Activated T-cell treated with anti-CD3 and anti-CD28 coated beads, Interleukin-2, amount 50 U/mL, for 48 hours (primary cell): ENCODE measurements around the gene SALL2.

Experiments
- DNase-seq, 2 experiments: peaks; one replicate each; pipeline ENCODE4 v3.0.0-alpha.2; 2020

The SALL2 gene

GRCh38 chr14:21527318-21527679 is 1.2 kb upstream of the SALL2 start:
- DNase-seq: no peak

- no peak for DNase-seq
These were observed 649 bp upstream of the SALL2 start for GRCh38 chr14:21526672-21527317.

DNA sequence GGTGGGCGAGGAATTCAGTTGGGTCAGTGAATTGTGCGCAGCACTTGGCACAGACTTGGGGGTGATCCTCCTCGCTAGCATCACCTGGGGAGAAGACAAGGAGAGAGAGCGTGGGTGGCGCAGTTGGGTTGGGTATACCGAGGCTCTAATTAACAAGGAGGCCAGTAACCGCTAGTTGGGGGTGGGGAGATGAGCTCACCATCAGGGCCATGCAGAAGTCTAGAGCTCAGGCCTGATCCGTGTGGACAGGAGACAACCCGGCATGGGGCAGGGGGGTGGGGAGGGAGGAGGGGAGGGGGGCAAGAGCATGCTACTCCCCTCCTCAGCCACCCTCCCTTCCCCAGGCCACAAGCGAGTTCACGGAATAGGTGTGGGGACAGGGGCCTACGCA is 580 bp downstream of the SALL2 start:
- no peak for DNase-seq

- no peak for DNase-seq
These were observed 1.3 kb downstream of the SALL2 start for GRCh38 chr14:21524575-21525490.

GRCh38 chr14:21523203-21523602 is 2.9 kb downstream of the SALL2 start:
- no peak for DNase-seq

DNA sequence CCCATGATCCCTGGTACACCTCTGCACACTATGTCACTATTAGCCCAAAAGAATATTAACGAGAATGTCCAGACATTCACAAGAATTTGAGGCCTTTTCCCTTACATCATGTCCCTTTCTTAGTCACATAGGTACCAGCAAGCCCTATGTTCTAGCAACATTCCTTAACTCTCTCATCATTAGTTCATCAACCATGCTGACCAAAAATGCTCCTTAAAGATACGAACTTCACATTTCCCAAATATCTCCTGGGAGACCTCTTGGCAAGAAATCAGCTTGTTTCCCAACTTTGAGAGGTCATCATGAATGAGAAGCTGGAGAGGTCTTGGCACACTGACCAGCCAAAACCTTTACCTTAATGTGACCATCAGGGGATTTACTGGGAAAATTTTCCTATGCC is 4.6 kb downstream of the SALL2 start:
- no peak for DNase-seq

DNA sequence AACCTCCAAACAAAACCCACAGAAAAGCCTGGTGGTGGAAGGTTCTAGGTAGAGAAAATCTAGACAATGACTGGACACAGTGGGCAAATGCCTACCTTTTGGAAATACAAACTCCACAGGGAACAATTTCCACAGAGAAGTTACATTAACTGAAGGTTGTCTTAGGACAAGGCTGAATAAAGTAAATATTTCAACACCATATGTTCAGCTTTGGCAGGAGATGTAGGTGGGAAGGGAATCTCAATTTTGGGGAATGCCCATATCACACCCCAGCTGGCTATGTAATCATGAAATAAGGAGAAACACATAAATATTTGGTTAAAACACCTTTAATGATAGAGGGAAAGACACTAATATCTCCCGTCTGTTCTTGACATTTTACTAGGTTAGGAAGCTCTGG is 5.4 kb downstream of the SALL2 start:
- no peak for DNase-seq

DNA sequence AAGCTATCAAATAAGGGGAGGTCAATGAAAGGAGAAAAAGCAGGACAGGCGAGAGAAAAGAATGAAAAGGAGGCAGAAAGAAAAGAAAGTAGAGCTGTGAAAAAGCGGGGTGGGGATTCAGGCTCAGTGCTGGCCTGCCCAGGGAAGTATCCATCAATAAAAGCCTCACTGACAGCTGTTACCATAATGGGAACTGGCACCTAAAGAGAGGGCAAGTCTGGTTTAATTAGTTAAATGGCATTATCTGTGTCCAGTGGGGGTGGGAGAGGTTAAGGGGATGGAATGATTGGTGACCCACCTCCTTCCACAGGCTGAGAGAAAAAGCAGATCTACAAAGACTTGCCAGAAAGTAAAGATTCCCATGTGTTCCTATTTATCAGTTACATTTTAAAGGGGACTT is 7.4 kb downstream of the SALL2 start:
- no peak for DNase-seq

- DNase-seq: no peak
These were observed 11.8 kb downstream of the SALL2 start for GRCh38 chr14:21514341-21514740.

DNA sequence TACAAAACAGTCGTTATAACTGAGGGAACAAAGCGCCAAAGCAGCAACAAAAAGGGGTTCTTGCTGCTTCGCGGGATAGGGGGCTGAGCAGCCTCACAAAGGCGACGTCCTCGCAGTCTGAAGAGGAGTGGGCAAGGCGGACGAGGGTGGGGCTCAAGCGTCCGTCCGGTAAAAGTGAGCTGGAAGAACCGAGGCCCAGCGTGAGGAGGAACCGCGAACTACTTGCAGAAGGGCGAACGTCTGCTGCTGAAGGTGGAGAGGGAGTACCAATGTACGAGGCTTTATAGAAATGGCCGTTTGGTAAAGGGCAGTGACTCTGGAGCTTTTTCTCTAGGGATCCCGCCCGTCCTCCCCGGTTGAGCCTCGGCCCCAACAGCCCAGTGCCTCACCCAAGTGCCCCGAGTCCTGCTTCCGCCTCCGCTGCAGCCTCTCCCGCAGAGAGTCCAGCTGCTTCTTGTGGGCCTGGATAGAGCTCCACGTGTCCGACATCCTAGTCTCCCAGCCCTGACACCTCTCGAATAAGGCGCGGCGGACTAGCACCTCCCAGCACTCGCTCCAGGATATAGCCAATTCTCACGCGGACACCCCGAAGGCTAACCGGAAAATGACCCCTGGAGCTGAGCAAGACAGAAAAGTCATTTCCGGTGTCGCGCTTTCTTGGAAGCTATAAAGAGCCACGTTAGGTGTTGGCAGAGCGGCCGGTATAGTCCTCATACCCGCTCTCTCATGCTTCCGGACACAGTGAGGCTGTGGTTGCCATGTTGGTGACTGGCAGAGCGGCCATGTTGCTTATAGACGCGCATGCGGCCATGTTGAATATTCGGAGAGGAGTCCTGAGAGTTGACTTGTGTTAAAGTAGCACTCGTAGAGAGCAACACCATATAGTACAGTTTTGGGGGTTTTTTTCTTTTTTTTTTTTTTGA is 15.2 kb downstream of the SALL2 start, which contains the start of gene METTL3:
TSS of gene METTL3 (minus strand) at position 606 of the 923 bp plus-strand sequence. CDS start at position 489, 117 bp downstream.
- peak; percentile 92 to 93 for DNase-seq

DNA sequence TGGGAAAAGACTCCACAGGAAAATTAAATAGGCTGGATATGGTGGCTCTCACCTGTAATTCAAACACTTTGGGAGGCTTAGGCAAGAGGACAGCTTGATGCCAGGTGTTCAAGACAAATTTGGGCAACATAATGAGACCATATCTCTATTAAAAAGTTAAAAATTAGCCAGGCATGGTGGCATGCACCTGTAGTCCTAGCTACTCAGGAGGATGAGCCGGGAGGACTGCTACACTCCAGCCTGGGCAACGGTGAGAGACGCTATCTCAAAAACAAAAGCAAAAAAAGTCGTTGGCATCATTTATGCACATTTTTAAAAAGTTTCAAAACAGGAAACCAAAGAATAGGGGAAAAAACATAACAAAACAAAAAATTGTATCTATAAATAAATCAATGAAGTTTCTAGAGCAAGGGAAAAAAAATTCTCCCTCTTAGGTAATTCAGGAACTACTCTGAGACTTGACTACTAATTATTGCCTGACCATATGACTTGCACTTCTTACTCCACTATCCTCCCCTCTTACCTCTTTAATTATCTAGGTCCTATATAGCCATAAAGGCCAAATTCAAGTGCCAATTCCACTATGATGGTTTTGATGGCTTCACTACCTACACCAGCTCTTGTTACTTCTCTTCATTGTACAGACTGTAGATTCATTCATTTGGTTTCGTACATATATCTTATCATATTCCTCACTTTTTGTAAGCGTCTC is 16.6 kb downstream of the SALL2 start:
- no peak for DNase-seq

DNA sequence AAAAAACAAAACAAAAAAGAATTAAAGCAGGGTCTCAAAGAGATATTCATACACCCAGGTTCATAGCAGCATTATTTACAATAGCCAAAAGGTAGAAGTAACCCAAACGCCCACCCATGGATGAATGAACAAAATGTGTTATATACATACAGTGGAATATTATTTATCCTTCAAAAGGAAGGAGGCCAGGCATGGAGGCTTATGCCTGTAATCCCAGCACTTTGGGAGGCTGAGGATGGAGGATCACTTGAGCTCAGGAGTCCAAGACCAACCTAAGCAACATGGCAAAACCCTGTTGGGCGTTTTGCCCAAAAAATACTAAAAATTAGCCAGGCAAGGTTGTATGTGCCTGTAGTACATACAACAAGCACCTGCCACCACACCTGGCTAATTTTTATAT is 19.6 kb downstream of the SALL2 start:
- DNase-seq: no peak

DNA sequence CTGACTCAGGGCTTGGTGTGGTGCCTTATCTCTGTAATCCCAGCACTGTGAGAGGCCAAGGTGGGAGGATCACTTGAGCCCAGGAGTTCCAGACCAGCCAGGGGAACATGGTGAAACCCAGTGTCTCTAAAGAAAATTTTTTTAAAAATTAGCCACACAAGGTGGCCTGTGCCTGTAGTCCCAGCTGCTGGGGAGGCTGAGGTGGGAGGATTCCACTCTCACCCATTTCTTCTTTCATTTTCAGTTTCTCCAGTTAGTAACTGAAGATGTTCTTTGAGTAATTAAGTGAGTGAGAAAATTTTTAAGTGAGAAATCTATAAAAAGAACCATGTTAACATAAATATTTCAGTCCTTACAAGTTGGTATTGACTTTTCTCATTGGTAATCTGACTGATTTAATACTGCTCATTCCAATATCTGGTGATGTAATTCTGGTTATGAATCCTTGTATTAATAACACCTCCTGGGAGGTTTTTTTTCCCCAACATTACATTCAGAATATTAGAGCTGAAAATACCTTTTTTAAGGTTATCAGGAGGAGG is 21.1 kb downstream of the SALL2 start:
- no peak for DNase-seq

DNA sequence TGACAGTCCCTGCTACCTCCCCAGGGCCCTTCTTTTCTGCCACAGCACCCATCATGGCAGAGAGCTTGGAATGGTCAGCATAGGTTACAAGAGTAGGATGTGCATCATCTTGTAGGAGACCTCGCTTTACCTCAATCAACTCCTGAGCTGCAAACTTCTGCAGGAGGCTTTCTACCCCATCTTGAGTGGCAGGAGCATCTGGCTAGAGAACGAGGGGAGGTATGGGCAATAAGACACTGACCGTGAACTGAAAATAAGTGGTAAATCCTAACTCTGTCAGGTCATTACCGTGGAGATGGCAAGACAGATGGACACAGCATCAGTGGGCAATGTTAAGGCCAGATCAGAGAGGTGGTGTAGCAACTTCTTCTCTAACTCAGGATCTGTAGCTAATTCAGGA is 22.8 kb downstream of the SALL2 start:
- no peak for DNase-seq

- DNase-seq: no peak
These were observed 24.6 kb downstream of the SALL2 start for GRCh38 chr14:21501568-21501967.

DNA sequence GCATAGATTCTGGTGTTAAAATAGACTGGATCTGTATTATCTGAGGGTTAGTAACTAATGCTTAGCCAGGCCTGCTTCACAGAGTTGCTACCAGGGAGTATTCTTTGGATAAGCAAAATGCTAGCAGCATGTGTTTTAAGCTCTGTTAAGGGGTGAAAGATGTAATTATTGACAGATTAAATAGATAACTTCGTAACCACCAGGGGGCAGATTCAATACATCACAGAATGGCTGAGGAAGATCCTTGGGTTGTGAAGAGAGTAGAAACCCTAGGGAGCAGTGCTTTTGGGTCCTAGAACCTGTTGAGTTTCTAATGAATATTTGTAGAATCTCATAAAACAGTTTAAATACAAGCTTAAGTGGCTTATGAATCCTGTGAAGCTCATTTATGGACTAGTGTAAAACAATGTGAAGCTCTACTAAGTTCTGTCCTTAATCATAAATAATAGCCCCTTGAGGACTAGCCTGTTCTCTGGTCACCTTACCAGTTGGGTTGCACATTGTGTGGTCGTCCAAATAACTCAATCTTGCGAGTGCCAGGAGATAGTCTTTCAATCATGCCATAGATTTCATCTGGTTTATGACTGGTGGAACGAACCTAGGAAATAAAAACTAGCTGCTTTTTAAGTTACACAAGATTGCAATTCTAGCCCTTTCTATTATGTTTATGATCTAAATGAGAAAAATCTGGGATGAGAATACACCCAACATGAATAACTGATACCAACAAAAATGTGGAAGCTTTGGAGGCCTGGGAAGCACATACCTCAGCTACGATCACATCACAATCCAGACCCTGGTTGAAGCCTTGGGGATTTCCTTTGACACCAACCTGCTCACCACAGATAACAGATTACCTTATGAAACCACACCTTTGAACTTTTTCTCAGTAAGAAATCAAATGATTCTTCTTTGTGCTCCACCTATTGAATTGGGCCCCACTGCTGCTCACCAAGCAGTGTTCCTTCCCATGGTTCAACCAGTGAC is 27.3 kb downstream of the SALL2 start:
- no peak for DNase-seq

DNA sequence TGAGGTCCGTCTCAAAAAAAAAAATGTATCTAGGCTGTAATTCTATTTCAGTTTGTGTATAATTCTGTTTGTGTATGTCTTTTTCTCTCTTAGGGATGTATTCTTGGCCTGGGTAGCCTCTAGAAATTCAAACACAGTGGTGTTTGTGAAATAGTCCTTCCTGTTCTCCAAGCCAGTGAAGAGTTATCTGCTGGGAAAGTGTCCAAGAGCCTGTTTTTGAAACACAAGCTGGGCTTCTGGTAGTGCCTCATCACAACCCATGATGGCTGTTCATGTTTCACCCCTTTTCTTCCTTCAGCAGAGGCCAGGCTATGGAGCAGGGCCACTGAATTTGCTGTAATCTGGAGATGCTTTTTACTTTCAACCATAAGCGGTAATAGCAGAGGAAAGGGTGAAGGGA is 29.7 kb downstream of the SALL2 start:
- no peak for DNase-seq

- no peak for DNase-seq
These were observed 31.0 kb downstream of the SALL2 start for GRCh38 chr14:21494902-21495762.

- no peak for DNase-seq
These were observed 39.5 kb downstream of the SALL2 start for GRCh38 chr14:21486640-21487087.
